GM18517 (cell line): ENCODE measurements around the gene ANKFN1.

Source experiments
- ATAC-seq: cut with Tn5 transposase; IDR thresholded peaks from one replicate; pipeline ENCODE4 v1.9.1; 2021; ENCODE audit warnings: mild to moderate bottlenecking, moderate library complexity; ENCODE audit not compliant: unreplicated experiment

Gene ANKFN1, protein sequence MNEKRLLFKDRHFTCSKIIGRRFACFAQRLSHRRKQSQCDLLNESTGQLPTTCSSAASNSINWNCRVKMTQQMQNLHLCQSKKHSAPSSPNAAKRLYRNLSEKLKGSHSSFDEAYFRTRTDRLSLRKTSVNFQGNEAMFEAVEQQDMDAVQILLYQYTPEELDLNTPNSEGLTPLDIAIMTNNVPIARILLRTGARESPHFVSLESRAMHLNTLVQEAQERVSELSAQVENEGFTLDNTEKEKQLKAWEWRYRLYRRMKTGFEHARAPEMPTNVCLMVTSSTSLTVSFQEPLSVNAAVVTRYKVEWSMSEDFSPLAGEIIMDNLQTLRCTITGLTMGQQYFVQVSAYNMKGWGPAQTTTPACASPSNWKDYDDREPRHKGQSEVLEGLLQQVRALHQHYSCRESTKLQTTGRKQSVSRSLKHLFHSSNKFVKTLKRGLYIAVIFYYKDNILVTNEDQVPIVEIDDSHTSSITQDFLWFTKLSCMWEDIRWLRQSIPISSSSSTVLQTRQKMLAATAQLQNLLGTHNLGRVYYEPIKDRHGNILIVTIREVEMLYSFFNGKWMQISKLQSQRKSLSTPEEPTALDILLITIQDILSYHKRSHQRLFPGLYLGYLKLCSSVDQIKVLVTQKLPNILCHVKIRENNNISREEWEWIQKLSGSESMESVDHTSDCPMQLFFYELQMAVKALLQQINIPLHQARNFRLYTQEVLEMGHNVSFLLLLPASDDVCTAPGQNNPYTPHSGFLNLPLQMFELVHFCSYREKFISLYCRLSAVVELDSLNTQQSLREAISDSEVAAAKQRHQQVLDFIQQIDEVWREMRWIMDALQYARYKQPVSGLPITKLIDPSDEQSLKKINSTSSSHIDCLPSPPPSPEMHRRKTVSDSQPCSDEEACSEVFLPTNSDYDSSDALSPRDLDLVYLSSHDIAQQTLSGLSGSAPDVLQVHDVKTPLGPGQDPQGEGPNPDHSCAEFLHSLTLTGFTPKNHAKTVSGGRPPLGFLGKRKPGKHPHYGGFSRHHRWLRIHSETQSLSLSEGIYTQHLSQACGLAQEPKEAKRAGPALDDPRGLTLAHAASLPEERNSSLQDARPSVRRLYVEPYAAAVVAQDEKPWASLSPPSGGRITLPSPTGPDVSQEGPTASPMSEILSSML

DNA sequence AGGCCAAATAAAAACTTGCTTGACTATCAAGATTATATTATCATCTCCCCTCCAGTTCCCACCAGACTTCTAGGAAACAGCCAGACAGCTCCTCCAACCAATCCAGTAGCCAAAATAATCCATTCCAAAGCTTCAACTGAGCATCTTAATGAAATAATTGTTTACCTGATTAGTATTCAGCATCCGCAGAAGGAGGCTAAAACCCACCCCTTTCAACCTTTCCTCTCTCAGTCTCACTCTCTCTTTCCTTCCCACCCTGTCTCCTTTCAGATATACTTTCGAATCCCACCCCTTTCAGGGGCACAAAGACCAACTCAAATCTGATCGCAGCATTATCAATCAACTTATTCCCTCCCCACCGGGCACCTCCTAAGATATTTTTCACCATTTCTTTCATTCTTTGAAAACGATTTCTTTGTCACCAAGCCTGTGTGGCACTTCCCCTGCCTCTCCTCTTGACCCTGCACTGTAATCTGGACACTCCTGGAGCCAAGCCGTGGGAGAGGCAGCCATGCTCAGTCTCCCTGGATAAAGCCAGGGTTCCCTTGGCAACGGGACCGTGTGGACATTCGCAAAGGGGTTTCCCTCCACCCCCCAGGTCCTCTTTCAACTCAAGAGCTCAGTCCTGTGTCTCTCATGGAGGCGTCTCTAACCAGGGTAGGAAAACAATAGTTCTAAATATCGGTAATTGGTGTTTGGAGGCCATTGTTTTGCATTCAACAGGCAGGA, at the start of gene ANKFN1:
Gene ANKFN1, plus strand, starts transcription at position 602 of the 729 bp plus-strand sequence. CDS start 59,193 bp downstream, outside the sequence.
- no peak for ATAC-seq

DNA sequence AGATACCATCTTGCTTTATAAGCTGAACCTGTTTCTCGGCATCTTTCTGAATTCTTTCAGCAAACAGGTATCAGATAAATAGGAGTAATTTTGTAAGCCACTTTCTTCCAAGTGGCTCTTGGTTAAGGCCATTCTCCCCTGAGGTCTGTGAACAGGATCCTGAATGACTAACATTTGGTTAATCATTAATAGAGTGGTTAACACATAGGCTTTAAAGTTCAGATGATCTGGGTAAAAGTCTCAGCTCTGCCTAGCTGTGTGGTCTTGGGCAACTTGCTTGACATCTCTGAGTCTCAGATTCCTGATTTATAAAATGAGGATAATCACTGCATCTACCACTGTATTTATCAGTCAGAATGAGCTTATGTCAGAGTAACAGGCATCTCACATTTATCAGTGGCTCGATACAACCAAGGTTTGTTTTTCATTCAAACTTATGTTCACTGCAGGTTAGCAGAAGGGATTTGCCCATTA, 44.4 kb upstream of the ANKFN1 start:
- peak; percentile 92 for ATAC-seq

DNA sequence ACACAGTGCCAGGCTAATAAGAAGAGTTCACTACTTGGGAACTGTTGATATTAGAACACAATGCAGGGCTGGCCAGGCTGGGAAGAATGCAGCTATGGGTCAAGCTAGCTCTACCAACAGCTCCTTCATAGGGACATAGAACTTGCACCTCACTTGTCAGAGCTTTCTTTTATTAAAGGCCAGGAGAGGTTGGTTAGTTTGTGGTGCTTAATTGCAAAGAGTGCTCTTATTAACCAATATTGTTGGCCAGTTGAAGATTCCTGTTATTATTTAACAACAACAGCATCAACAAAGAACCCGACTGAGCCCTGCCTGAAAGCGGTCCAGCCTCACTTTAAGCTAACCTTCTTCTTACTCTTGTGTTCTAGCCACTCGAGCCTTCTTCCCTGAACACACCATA, 43.4 kb upstream of the ANKFN1 start:
- ATAC-seq, result no peak

DNA sequence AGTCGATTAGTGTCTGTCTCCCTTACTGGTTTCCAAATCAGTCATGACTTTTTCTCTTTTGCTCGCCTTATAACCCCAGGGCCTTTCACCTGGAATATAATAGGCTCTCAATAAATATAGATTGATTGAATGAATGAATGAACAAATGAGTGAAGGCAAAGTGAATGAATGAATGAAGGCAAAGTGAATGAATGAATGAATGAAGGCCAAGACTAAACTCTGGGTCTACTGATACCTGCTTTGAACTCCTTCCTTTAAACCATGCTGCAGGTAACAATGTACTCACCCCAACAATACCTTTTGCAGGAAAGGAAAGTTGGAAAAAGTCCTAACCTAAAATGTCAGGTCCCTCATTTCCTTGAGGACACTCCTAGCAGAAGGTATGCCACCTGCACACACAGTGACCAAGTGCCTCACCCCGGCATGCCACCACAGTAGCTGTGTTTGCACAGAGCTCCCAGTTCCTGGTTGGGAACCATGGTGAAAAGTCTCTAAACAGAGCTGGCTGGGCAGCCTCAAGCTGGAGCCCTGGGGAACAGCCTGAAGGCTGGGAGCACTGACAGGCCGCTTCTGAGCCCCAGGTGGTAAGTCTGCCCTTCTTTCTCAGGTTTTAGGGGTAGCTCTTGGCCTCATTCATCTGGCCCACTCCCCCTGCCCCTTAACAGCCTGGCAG, 42.7 kb upstream of the ANKFN1 start:
- ATAC-seq, result no peak

DNA sequence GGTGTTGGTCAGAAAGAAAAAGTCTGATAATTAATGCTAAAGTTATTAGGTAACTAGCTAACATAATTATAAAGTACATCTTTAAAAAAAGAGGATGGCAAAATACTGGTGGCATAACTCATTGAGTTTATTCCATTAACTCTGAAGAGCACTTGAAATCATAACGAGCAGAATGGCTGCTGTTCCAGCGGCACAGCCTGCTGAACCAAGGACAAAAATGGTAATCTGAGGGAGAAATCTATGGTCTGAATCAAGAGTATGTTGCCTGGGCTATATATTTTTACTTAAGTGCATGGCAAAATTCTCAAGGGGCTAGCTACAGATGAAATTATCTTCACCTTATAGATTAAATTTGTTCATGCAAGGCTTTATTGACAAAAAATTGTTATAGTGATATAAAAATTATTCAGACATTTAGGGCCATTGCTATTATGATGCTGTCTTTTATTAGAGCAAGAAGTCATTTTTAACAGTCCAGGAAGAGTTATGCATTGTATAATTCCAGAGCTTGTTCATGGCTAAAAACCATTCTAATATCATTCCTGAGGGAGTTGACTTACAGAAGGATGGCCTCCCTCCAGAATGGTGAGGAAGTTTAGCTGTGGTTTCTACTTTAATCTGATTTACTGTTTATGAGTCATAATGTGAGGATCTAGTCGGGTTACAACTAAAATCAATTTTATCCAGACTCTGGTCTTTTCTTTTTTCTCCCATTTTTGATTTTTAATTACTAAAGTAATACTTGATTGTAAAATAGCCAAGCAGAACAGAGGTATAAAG, 41.4 kb upstream of the ANKFN1 start:
- no peak for ATAC-seq

DNA sequence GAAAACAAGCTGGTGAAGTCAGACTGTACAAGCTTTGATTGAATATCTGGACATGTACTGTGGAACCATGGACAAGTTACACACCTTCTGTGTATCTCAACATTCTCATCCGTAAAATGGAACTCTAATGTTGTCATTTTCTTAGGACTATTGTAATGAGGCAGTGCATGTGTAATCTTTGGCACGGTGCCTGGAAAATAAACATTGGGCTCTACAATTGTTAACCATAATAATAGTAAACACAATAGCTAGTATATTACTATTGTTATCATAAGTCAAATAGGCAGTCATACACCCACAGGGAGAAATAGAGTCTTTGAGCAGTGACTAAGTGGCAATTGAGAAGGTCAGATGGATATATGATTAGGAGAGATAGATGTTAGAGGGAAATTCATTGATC, 39.8 kb upstream of the ANKFN1 start:
- ATAC-seq, result no peak

DNA sequence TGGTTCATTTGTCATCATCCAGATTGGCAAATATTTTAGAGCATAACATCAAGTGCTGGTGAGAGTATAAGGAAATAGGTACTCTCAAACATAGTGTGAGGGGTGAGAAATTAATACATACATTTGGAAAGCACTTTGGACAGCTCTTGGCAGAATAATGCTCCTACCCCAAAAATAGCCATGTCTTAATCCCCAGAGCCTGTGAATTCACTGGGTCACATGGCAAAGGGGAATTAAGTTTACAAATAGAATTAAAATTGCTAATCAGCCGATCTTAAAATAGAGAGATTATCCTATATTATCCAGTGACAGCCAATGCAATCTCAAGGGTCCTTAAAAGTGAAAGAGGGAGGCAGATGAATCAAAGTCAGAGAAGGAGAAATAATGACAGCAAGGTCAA, 38.8 kb upstream of the ANKFN1 start:
- ATAC-seq, result no peak

DNA sequence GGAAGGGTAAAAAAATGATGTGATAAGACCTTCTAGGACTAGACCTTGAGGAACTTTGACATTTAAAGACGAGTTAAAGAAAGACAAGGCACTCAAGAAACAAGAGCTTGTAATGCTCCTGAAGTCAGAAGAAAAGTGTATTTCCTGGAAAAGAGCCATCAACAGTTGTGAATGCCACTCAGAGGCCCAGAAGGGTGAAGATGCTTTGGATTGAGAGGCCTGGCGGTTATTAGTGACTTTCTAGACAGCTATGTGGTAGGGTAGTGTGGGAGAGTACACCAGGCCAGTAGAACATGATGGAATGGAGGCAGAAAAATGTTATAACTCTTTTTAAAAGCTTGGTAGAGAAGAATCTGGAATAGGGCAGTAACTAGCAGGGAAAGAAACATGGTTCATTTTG, 34.1 kb upstream of the ANKFN1 start:
- ATAC-seq, result no peak

DNA sequence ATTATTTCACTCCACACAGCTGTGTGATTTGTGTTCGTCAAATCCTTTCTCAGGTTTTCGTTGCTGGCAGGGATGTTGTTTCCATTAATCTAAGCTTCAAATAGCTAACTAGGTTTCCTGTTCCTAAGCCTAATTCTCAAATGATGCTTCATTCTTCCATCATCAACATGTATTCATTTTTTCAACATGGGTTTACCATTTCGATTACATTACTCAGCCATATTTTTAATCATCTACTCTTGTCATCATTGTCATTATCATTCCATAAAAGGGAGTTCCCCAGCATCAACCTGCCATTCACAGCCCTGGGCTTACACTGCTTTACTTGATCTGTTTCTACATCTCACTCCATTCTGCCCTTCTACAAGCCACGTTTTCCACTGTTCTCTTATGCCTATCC, 33.3 kb upstream of the ANKFN1 start:
- ATAC-seq, result no peak

DNA sequence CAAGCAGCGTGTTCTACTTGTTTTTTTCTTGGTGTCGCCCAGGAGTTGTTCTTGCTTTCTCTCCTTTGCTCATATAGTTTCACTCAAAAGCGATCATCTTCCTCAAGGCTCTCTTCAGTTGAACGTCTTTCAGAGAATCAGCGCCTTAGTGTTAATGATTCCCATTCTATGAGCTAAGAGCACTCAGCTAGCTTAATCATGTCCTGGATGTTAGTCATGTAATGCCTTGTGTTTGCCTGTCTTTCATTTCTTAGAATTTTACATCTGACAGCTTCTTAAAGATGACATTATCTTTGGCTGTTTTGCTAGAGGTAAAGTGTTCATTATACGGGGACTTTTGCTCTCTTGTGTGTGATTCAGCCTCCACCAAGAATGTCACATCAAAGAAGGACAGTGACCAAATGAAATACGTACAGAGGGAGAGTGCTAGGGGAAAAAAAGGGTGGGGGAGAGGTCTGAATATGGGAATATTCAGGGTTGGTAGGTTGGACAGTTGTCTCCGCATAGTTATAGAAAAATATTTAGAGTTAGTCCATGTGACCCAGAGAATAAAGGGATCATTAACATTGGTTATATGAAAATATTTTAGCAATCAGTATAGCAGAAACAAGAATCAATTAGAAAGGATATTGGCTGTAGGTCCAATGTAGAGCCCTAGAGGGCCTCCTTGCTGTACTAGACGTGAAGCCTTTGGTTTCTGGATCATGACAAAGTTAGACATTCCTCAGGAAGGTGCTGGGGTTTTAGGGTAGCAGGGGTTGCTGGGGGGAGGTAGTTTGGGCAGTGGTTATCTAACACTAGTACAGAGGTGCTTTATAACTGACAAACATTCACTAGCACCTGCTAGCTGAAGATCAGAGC, 31.9 kb upstream of the ANKFN1 start:
- ATAC-seq, result no peak

DNA sequence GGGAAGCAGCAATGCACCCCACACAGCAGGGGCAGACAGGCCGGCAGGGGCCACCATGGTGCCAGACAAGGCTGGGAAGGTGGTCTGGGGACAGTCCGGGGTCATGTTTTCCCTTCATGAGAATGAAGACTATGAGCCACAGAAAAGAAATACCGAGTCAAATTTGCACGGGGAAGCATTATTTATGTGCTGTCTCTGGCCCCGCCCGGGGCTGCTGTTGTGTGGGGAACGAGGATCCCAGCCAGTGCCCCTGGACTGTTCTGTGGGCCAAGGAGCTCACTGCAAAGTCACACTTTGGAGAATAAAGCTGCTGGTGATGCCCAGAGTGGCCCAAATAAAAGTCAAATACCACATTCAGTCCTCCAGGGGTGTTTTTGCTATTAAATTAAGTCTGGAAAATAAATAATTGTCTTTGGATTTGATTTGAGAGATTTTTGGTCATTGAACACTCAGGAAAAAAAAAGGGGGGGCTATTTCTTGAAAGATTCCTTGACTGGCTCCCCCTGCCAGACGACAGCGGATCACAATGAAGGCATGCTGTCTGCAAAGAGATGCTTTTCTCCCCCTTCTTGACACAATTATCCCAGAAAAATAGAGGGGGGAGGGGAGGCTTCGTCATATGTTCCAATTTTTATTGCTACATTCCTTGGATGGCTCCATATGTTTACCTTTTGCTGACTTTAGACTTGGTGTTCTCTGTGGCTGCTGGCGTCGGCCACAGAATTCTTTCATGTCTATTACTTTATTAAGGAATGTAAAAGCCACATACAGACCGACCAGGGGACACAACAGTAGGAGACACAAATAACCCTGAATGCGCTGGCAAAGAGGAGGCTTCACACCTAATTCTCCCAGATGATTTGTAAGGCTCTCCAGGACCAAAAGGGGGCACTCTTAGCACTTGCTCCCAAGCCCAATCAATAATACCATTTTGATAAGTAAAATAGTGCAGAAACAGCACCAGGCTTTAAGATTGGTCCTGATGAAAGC, 27.1 kb upstream of the ANKFN1 start:
- no peak for ATAC-seq

DNA sequence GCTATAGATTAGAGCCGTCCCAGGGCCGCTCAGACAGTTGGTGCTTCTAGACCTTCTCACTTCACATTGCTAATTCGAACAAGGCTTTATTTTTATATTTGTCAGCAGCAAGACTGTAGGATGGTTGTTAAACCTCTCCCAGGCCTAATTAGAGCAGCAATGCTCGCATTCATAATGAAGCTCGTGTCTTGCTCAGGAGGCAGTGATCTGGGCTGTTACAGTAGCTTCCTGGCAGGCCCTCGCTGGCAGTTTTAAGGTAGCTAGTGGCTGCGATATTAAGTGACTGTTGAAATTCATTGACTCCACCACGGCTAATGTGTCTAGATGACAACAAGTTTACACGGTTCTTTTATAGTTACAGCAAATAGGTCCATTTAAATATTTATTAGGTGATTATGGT, 23.2 kb upstream of the ANKFN1 start:
- no peak for ATAC-seq

DNA sequence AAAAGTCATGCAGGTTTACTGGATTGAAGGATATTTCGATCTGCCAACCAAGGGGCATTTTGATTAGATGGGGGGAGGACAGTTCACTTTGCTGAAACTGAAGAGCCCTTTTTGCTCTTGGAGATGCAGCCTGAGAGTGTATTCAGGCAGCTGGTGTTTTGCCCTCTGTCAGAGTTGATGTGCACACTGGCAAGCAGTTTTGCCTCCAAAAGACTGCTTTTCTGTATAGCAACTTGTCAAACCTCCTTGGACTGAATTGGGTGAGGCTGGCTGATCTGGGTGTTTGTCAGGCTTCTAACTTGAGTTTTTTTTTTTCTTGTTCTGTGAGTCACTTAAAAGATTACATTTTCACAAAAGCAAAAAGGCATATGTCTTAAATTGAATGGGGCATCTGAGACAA, 22.6 kb upstream of the ANKFN1 start:
- no peak for ATAC-seq

DNA sequence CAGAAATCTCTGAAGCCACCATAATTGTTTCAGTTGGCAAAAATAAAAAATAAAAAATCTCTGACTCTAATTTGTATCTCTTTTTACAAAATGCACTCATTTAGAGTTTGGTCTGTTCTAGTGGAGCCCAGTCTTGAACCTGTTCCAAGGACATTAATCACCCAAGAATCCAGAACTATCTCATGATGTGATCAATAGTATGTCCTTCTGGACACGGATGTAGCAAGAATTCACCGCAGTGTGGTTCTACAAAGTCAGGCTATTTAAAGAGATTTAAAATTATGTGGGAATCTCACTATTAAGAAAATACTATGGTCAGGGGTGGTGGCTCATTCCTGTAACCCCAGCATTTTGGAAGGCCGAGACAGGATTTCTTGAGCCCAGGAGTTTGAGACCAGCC, 21.8 kb upstream of the ANKFN1 start:
- ATAC-seq, result no peak

DNA sequence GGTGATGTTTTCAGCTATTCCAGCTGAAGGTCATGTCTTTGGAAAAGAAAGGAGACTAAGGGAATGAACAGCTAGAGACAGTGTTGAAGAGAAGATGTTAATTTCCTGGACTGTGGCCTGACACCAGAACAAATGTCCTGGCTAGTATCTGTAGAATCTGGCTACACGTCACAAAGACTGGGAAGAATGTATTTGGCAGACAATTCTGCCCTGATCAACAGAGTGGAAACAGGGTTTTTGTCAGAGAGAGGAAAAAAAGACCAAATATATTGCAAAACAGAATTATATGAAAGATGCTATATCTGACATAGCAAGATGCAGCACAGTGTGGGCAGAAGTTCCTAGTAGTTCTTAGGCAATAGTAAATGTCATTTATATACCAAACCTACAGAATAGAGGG, 17.0 kb upstream of the ANKFN1 start:
- no peak for ATAC-seq

DNA sequence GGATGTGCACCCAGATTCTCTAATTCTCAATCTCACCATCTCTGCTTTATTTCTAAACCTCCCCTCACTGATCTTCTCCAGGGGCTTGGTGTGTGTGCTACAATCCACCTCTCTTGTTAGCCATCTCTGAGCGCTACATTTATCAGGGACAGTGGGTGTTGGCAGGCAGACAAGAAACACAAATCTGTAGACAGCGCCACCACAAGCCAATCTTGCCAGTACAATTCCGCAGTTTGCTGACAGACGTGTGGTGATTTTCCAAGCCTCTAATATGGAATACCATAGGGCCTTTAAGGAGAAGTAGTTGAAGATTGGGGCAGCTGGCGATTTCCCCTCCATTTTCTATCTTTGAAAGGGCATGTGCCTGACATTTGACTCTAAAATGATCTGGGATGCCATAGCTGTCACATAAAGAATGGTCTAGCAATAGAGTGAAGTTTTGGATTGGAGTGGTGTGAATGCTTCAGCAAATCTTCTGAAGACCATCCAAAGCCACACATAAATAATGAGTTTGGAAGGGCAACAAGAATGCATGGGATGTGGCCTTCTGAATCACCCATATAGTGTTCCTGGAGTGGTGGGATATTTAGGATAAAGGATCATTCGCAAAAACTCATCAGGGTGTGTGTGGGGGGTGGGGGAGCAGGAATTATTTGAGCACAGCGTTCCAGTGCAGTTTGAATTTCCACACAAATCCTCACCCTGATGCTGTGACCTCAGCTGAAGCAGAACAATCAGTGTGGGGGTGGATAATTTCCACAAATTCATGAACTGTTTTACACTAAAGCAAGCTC, 12.0 kb upstream of the ANKFN1 start:
- no peak for ATAC-seq
